HCT116 (cell line): ENCODE results near the gene ADGRB3. TPM values are rescaled to one million over a fixed set of nuclear protein-coding genes. Genes with fewer than 3 reads are reported as not detected.

Source experiments
- ATAC-seq: fragments of 200-7000 bp; cut with Tn5 transposase; 2 replicates; pipeline ENCODE4 v1.9.1; 2020; ENCODE audit warnings: mild to moderate bottlenecking, moderate library complexity
- BruUV-seq: library from RNA; stranded (reverse); fragments of 400-500 nt; replicated peaks from 2 replicates; lab custom pipeline; 2021; lab: Mats Ljungman, UMichigan
- CTCF ChIA-PET: fragments of 300-600 bp; sonication (Branson Sonifier 250); formaldehyde crosslinking; loops from one replicate; lab custom pipeline; 2021; ENCODE audit warnings: antibody characterized with exemption; lab: Charles Lee
- POLR2A ChIA-PET: fragments of 300-600, 350-600 bp; sonication (Branson Sonifier 250); formaldehyde crosslinking; loops from one replicate; lab custom pipeline; 2021; ENCODE audit warnings: antibody characterized with exemption; lab: Charles Lee
- RAD21 ChIA-PET, 2 experiments: fragments of 300-600 bp; sonication (Branson Sonifier 250); formaldehyde crosslinking; loops; one replicate each; lab custom pipeline; 2023; ENCODE audit warnings: low total read pairs in 2 of 2; ENCODE audit not compliant: uncharacterized antibody in 2 of 2, unreplicated experiment in 2 of 2, low non-redundant PET in 1 of 2; lab: Charles Lee
- DNase-seq: peaks from one replicate; pipeline ENCODE4 v3.0.0-alpha.2; 2010; ENCODE audit warnings: low read depth, low spot score
- H2AFZ ChIP-seq: fragments of 200-600 bp; shearing (Covaris generic), sonication (generic); 2 replicates; pipeline ENCODE4 v1.6.1; 2017; ENCODE audit warnings: low read depth, mixed run types, mixed read lengths, antibody characterized with exemption, low read length; ENCODE audit not compliant: poor library complexity, severe bottlenecking
- H3K27ac ChIP-seq: 2 replicates; pipeline ENCODE4 v1.5.1; 2012; ENCODE audit warnings: low read depth, low read length
- H3K27me3 ChIP-seq: fragments of 200-600 bp; sonication (generic); 2 replicates; pipeline ENCODE4 v1.6.1; 2016; ENCODE audit warnings: mixed run types, low read length, mixed read lengths; ENCODE audit not compliant: insufficient read depth
- H3K36me3 ChIP-seq, 2 experiments: fragments of 200-500 bp in 1 of 2; fragments of 200-600 bp in 1 of 2; sonication (Bioruptor generic) in 1 of 2; sonication (generic) in 1 of 2; 2 replicates each; pipeline versions ENCODE4 v1.5.1 to v1.6.1; 2014 to 2016; ENCODE audit warnings: low read length in 2 of 2, inconsistent platforms in 1 of 2, mixed read lengths in 1 of 2, mixed run types in 1 of 2; ENCODE audit not compliant: insufficient read depth in 2 of 2, control insufficient read depth in 1 of 2
- H3K4me1 ChIP-seq, 2 experiments: fragments of 200-600 bp in 1 of 2; sonication (generic) in 1 of 2; 2 replicates each; pipeline versions ENCODE4 v1.5.1 to v1.6.1; 2012 to 2017; ENCODE audit warnings: low read length in 2 of 2, inconsistent platforms in 1 of 2, mild to moderate bottlenecking in 1 of 2, mixed read lengths in 1 of 2, mixed run types in 1 of 2, moderate library complexity in 1 of 2; ENCODE audit not compliant: insufficient read depth in 2 of 2, control insufficient read depth in 1 of 2
- H3K4me2 ChIP-seq: fragments of 200-600 bp; sonication (generic); 2 replicates; pipeline ENCODE4 v1.6.1; 2017; ENCODE audit warnings: mixed run types, low read length, mixed read lengths
- H3K4me3 ChIP-seq, 2 experiments: fragments of 200-600 bp in 1 of 2; sonication (generic) in 1 of 2; replicated peaks in 1 of 2; 2 replicates each; pipeline ENCODE4 v1.5.1; 2011 to 2016; ENCODE audit warnings: low read length in 2 of 2, control low read depth in 1 of 2, low read depth in 1 of 2, mild to moderate bottlenecking in 1 of 2, mixed read lengths in 1 of 2, mixed run types in 1 of 2
- H3K79me2 ChIP-seq: fragments of 200-600 bp; sonication (generic); 2 replicates; pipeline ENCODE4 v1.6.1; 2017; ENCODE audit warnings: mild to moderate bottlenecking, mixed run types, low read length, moderate library complexity, mixed read lengths; ENCODE audit not compliant: insufficient read depth
- H3K9ac ChIP-seq: fragments of 200-600 bp; sonication (generic); 2 replicates; pipeline ENCODE4 v1.6.1; 2016; ENCODE audit warnings: low read length, mixed read lengths
- H3K9me2 ChIP-seq: fragments of 200-600 bp; sonication (generic), shearing (Covaris generic); 2 replicates; pipeline ENCODE4 v1.6.1; 2017; ENCODE audit warnings: mixed run types, mild to moderate bottlenecking, moderate library complexity; ENCODE audit not compliant: insufficient read depth
- H3K9me3 ChIP-seq, 2 experiments: fragments of 200-500 bp in 1 of 2; fragments of 200-600 bp in 1 of 2; sonication (Bioruptor generic) in 1 of 2; sonication (generic) in 1 of 2; 2 replicates each; pipeline ENCODE4 v1.6.1; 2014 to 2017; ENCODE audit warnings: low read length in 2 of 2, mixed read lengths in 2 of 2, inconsistent platforms in 1 of 2, low read depth in 1 of 2, mild to moderate bottlenecking in 1 of 2, mixed run types in 1 of 2, moderate library complexity in 1 of 2; ENCODE audit not compliant: control insufficient read depth in 1 of 2, insufficient read depth in 1 of 2
- H4K20me1 ChIP-seq: fragments of 200-600 bp; sonication (generic), shearing (Covaris generic); 2 replicates; pipeline ENCODE4 v1.6.1; 2017; ENCODE audit warnings: mixed run types, mild to moderate bottlenecking, moderate library complexity; ENCODE audit not compliant: insufficient read depth
- CBX3 ChIP-seq: IDR thresholded peaks from 2 replicates; pipeline ENCODE4 v1.6.1; 2012; ENCODE audit warnings: low read depth
- EGR1 ChIP-seq: IDR thresholded peaks from 2 replicates; pipeline ENCODE4 v1.6.1; 2012; ENCODE audit warnings: low read depth
- ELF1 ChIP-seq: IDR thresholded peaks from 2 replicates; pipeline ENCODE4 v1.6.1; 2012; ENCODE audit warnings: low read depth, borderline replicate concordance
- FOSL1 ChIP-seq: IDR thresholded peaks from 2 replicates; pipeline ENCODE4 v1.6.1; 2012; ENCODE audit warnings: low read depth
- POLR2A ChIP-seq: IDR thresholded peaks from 2 replicates; pipeline ENCODE4 v1.7.0; 2011; ENCODE audit warnings: borderline replicate concordance; ENCODE audit not compliant: insufficient read depth, insufficient read length; ENCODE audit errors: extremely low read depth
- POLR2AphosphoS5 ChIP-seq: IDR thresholded peaks from 2 replicates; pipeline ENCODE4 v1.6.1; 2011; ENCODE audit warnings: mild to moderate bottlenecking, low read depth, low read length, moderate library complexity
- TCF7L2 ChIP-seq: IDR thresholded peaks from 2 replicates; pipeline ENCODE4 v1.7.0; 2011; ENCODE audit warnings: borderline replicate concordance, inconsistent platforms; ENCODE audit not compliant: insufficient read depth, insufficient read length; ENCODE audit errors: extremely low read depth
- ZNF274 ChIP-seq: fragments of 200-500 bp; sonication (Bioruptor generic); IDR thresholded peaks from 2 replicates; pipeline ENCODE4 v1.6.1; 2014; ENCODE audit warnings: mild to moderate bottlenecking, low read depth, low read length, inconsistent platforms
- intact Hi-C: fragments of 100-400 bp; cut with micrococcal nuclease; formaldehyde crosslinking; loops from 2 replicates; pipeline ENCODE4 v1.10.0; 2022
- total RNA-seq: library from RNA; stranded (reverse); gene quantifications from one replicate; pipeline ENCODE4 v1.2.1, GENCODE V29; 2021; ENCODE audit not compliant: unreplicated experiment
- TF ChIP-seq, protein P1 (sequence below): IDR thresholded peaks from 2 replicates; pipeline ENCODE4 v1.6.1; 2012
- TF ChIP-seq, protein P2 (sequence below): IDR thresholded peaks from 2 replicates; pipeline ENCODE4 v1.6.1; 2011; ENCODE audit warnings: mild to moderate bottlenecking, low read length, moderate library complexity; ENCODE audit not compliant: insufficient replicate concordance; ENCODE audit errors: extremely low read depth

The ADGRB3 gene
- total RNA-seq, 1 experiment from 2014 or later, result not detected

DNA sequence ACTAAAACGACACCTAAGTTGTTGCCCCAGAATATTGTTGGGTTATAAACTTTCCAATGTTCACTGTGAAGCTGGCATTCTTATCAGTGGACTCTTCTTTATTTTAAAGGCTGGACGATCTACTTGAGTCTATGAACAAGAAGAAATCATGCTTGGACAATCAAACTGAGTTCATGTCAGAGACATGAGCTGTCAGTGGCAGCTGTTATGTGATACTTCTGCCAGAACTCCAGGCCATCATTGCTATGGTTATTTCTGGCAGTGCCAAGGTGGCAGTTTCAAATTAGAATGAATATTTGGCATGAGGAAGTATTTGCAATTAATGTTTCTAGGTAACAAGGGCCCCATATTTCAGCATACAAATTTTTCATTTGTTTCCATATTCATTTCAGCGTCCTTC, 744.4 kb downstream of the ADGRB3 start:
- ChIA-PET POLR2A (no interaction called here), CTCF (no interaction called here), RAD21 (no interaction called here)
- no peaks in the 10 kb centered on the region for H3K36me3 ChIP-seq
- H3K79me2 ChIP-seq, result no peaks in the 10 kb centered on the region
- H3K4me3 ChIP-seq, result no peak overlapping the region
- peaks cover 4 to 14% of the 10 kb centered on the region in 2 experiments; a peak in 2 of 4 replicates for H3K9me3 ChIP-seq
- no peak overlapping the region for H3K27ac ChIP-seq
- H3K27me3 ChIP-seq, result no peaks in the 10 kb centered on the region
- no peak for TF ChIP-seq ZNF274
- no peak for TF ChIP-seq CBX3
- TF ChIP-seq EGR1, result no peak
- TF ChIP-seq POLR2A, result no peak
- TF ChIP-seq ELF1, result no peak
- TF ChIP-seq POLR2AphosphoS5, result no peak
- TF ChIP-seq, protein P1, sequence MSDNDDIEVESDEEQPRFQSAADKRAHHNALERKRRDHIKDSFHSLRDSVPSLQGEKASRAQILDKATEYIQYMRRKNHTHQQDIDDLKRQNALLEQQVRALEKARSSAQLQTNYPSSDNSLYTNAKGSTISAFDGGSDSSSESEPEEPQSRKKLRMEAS, result no peak
- no peak for TF ChIP-seq TCF7L2
- TF ChIP-seq, protein P2, sequence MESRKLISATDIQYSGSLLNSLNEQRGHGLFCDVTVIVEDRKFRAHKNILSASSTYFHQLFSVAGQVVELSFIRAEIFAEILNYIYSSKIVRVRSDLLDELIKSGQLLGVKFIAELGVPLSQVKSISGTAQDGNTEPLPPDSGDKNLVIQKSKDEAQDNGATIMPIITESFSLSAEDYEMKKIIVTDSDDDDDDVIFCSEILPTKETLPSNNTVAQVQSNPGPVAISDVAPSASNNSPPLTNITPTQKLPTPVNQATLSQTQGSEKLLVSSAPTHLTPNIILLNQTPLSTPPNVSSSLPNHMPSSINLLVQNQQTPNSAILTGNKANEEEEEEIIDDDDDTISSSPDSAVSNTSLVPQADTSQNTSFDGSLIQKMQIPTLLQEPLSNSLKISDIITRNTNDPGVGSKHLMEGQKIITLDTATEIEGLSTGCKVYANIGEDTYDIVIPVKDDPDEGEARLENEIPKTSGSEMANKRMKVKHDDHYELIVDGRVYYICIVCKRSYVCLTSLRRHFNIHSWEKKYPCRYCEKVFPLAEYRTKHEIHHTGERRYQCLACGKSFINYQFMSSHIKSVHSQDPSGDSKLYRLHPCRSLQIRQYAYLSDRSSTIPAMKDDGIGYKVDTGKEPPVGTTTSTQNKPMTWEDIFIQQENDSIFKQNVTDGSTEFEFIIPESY, result no peak
- TF ChIP-seq FOSL1, result no peak
- ATAC-seq (no peak), DNase-seq (no peak)
- BruUV-seq, result no TSS peak
- intact Hi-C loops, result no loop called here
- H4K20me1 ChIP-seq, result no peaks in the 10 kb centered on the region
- H3K4me1 ChIP-seq, result no peaks in the 10 kb centered on the region
- no peak overlapping the region for H2AFZ ChIP-seq
- no peak overlapping the region for H3K9ac ChIP-seq
- no peaks in the 10 kb centered on the region for H3K9me2 ChIP-seq
- H3K4me2 ChIP-seq, result no peak overlapping the region
